IPS DF 4.7 (cell line): ENCODE results near the gene STK33.
"Not testable (repeated sequence)": the region's sequence is repeated elsewhere in the genome, so short reads cannot be mapped to it uniquely, and the experiment has no call there.

Source experiments
- DNase-seq: peaks from one replicate; pipeline ENCODE4 v3.0.0-alpha.2; 2013; ENCODE audit warnings: low spot score; ENCODE audit errors: extremely low read depth

Gene STK33

GRCh38 chr11:8544807-8545206, 49.2 kb downstream of the STK33 start:
- no peak for DNase-seq

- DNase-seq: no peak
Observed at GRCh38 chr11:8543278-8543677, 50.8 kb downstream of the STK33 start.

- no peak for DNase-seq
Observed at GRCh38 chr11:8541448-8541847, 52.6 kb downstream of the STK33 start.

- no peak for DNase-seq
Observed at GRCh38 chr11:8533332-8533731, 60.7 kb downstream of the STK33 start.

- DNase-seq: no peak
Observed at GRCh38 chr11:8532475-8532874, 61.6 kb downstream of the STK33 start.

- DNase-seq: no peak
Observed at GRCh38 chr11:8531982-8532381, 62.0 kb downstream of the STK33 start.

GRCh38 chr11:8531312-8531711, 62.7 kb downstream of the STK33 start:
- no peak for DNase-seq

- DNase-seq: no peak
Observed at GRCh38 chr11:8527939-8528338, 66.1 kb downstream of the STK33 start.

- DNase-seq: no peak
Observed at GRCh38 chr11:8523396-8523795, 70.6 kb downstream of the STK33 start.

GRCh38 chr11:8512547-8512946, 81.5 kb downstream of the STK33 start:
- no peak for DNase-seq

- no peak for DNase-seq
Observed at GRCh38 chr11:8503910-8504364, 90.1 kb downstream of the STK33 start.

- DNase-seq: no peak
Observed at GRCh38 chr11:8501836-8502235, 92.2 kb downstream of the STK33 start.

GRCh38 chr11:8488395-8488794, 105.6 kb downstream of the STK33 start:
- DNase-seq: no peak

GRCh38 chr11:8487261-8487660, 106.8 kb downstream of the STK33 start:
- DNase-seq: no peak

GRCh38 chr11:8484251-8484650, 109.8 kb downstream of the STK33 start:
- DNase-seq: no peak

GRCh38 chr11:8480858-8481257, 113.2 kb downstream of the STK33 start:
- no peak for DNase-seq

- no peak for DNase-seq
Observed at GRCh38 chr11:8477680-8478079, 116.3 kb downstream of the STK33 start.

GRCh38 chr11:8477151-8477550, 116.9 kb downstream of the STK33 start:
- DNase-seq: no peak

GRCh38 chr11:8467806-8468205, 126.2 kb downstream of the STK33 start:
- not testable (repeated sequence) for DNase-seq

GRCh38 chr11:8467356-8467755, 126.7 kb downstream of the STK33 start:
- DNase-seq: not testable (repeated sequence)

- DNase-seq: not testable (repeated sequence)
Observed at GRCh38 chr11:8466884-8467283, 127.1 kb downstream of the STK33 start.

- no peak for DNase-seq
Observed at GRCh38 chr11:8459711-8460399, 134.2 kb downstream of the STK33 start.

GRCh38 chr11:8442301-8442700, 151.7 kb downstream of the STK33 start:
- no peak for DNase-seq

- DNase-seq: no peak
Observed at GRCh38 chr11:8440649-8441048, 153.4 kb downstream of the STK33 start.
